ENCODE data around the gene NTN1.

- TF ChIP-seq CTCF (conservative IDR thresholded peaks at IDR 0.05): no peak
- no peak for TF ChIP-seq ZFX (IDR thresholded peaks at IDR 0.05)
Measured at GRCh38 chr17:8976638-8977037, 44.7 kb upstream of the NTN1 start.

All from C4-2B (cell line).